Ectodermal cell (in vitro differentiated cells): Measurements from ENCODE around the gene NEURL1.
"Not testable (repeated sequence)": the region's sequence is repeated elsewhere in the genome, so short reads cannot be mapped to it uniquely, and the experiment has no call there.

Source experiments
- H3K27ac ChIP-seq: 2 replicates; pipeline ENCODE4 v1.7.0; 2013; ENCODE audit warnings: mild to moderate bottlenecking, low read depth, low read length; ENCODE audit not compliant: insufficient read depth, poor library complexity, severe bottlenecking
- H3K27me3 ChIP-seq: 2 replicates; pipeline ENCODE4 v1.7.0; 2013; ENCODE audit warnings: mild to moderate bottlenecking, low read length; ENCODE audit not compliant: insufficient read depth, control insufficient read depth, poor library complexity, severe bottlenecking
- H3K36me3 ChIP-seq: one replicate; pipeline ENCODE4 v1.7.0; 2013; ENCODE audit warnings: low read length; ENCODE audit not compliant: control insufficient read depth, insufficient read depth
- H3K4me1 ChIP-seq: one replicate; pipeline ENCODE4 v1.7.0; 2013; ENCODE audit warnings: low read length; ENCODE audit not compliant: control insufficient read depth, insufficient read depth
- H3K4me3 ChIP-seq: 2 replicates; pipeline ENCODE4 v1.7.0; 2013; ENCODE audit warnings: low read depth, low read length, control low read depth; ENCODE audit not compliant: insufficient read depth
- H3K9me3 ChIP-seq: 2 replicates; pipeline ENCODE4 v1.7.0; 2013; ENCODE audit warnings: mild to moderate bottlenecking, low read length, moderate library complexity; ENCODE audit not compliant: control insufficient read depth
- WGBS, 2 experiments: methylation state at CpG; one replicate each; pipeline ENCODE4 v1.1.7; 2013; ENCODE audit warnings: missing lambda C conversion rate in 2 of 2; 5-methylcytosine and 5-hydroxymethylcytosine counted together

NEURL1 gene

GRCh38 chr10:103605359-103606096 is 112.0 kb downstream of the NEURL1 start:
- Histone ChIP-seq H3K4me1 (no peaks in the 10 kb centered on the region), H3K9me3 (no peaks in the 10 kb centered on the region), H3K27me3 (no peaks in the 10 kb centered on the region), H3K4me3 (no peak overlapping the region), H3K36me3 (peaks cover 4% of the 10 kb centered on the region), H3K27ac (no peak overlapping the region)
- 90 to 93% methylated on average over 12 of the region's 12 CpGs for WGBS, 2 experiments

- H3K27me3 ChIP-seq, H3K4me1 ChIP-seq, H3K9me3 ChIP-seq, H3K36me3 ChIP-seq, H3K4me3 ChIP-seq, H3K27ac ChIP-seq: not testable (repeated sequence)
- WGBS, 2 experiments = 92 to 100% methylated on average over 1 of the region's 1 CpG
Measured at GRCh38 chr10:103606097-103606438, 112.6 kb downstream of the NEURL1 start.

- H3K36me3 ChIP-seq, H3K9me3 ChIP-seq, H3K4me3 ChIP-seq, H3K4me1 ChIP-seq, H3K27me3 ChIP-seq, H3K27ac ChIP-seq: not testable (repeated sequence)
- WGBS, 2 experiments = 95 to 96% methylated on average over 31 to 32 of the region's 32 CpGs
Measured at GRCh38 chr10:103607051-103607450, 113.5 kb downstream of the NEURL1 start.

- H3K9me3 ChIP-seq, H3K27ac ChIP-seq, H3K4me1 ChIP-seq, H3K27me3 ChIP-seq, H3K4me3 ChIP-seq, H3K36me3 ChIP-seq: not testable (repeated sequence)
- 83 to 85% methylated on average over 10 of the region's 11 CpGs for WGBS, 2 experiments
Measured at GRCh38 chr10:103608056-103608455, 114.6 kb downstream of the NEURL1 start.

- Histone ChIP-seq H3K27ac (no peak overlapping the region), H3K27me3 (no peaks in the 10 kb centered on the region), H3K36me3 (peaks cover 4% of the 10 kb centered on the region), H3K9me3 (no peaks in the 10 kb centered on the region), H3K4me3 (no peak overlapping the region), H3K4me1 (no peaks in the 10 kb centered on the region)
- 95 to 96% methylated on average over 8 of the region's 8 CpGs for WGBS, 2 experiments
Measured at GRCh38 chr10:103609231-103610082, 116.0 kb downstream of the NEURL1 start.

GRCh38 chr10:103610083-103610472 is 116.6 kb downstream of the NEURL1 start:
- H3K4me3 ChIP-seq = no peak overlapping the region
- WGBS, 2 experiments = 91 to 96% methylated on average over 2 of the region's 2 CpGs
- no peaks in the 10 kb centered on the region for H3K4me1 ChIP-seq
- H3K27ac ChIP-seq = no peak overlapping the region
- H3K9me3 ChIP-seq = no peaks in the 10 kb centered on the region
- peaks cover 4% of the 10 kb centered on the region for H3K36me3 ChIP-seq
- H3K27me3 ChIP-seq = no peaks in the 10 kb centered on the region

GRCh38 chr10:103610921-103611511 is 117.5 kb downstream of the NEURL1 start:
- Histone ChIP-seq H3K9me3 (no peaks in the 10 kb centered on the region), H3K36me3 (peaks cover 4% of the 10 kb centered on the region), H3K27ac (no peak overlapping the region), H3K4me3 (no peak overlapping the region), H3K4me1 (no peaks in the 10 kb centered on the region), H3K27me3 (no peaks in the 10 kb centered on the region)
- 92 to 93% methylated on average over 9 of the region's 9 CpGs for WGBS, 2 experiments

GRCh38 chr10:103612462-103613365 is 119.2 kb downstream of the NEURL1 start:
- Histone ChIP-seq H3K27ac (no peak overlapping the region), H3K4me3 (no peak overlapping the region), H3K4me1 (no peaks in the 10 kb centered on the region), H3K27me3 (no peaks in the 10 kb centered on the region), H3K9me3 (no peaks in the 10 kb centered on the region), H3K36me3 (peaks cover 4% of the 10 kb centered on the region)
- WGBS, 2 experiments = 94 to 96% methylated on average over 17 of the region's 17 CpGs

- 89 to 93% methylated on average over 2 of the region's 2 CpGs for WGBS, 2 experiments
- Histone ChIP-seq H3K4me1 (no peaks in the 10 kb centered on the region), H3K9me3 (no peaks in the 10 kb centered on the region), H3K4me3 (no peak overlapping the region), H3K36me3 (peaks cover 4% of the 10 kb centered on the region), H3K27me3 (no peaks in the 10 kb centered on the region), H3K27ac (no peak overlapping the region)
Measured at GRCh38 chr10:103613616-103614015, 120.1 kb downstream of the NEURL1 start.
